Measurements from ENCODE around the gene CYTL1. TPM values are rescaled to one million over a fixed set of nuclear protein-coding genes. Genes with fewer than 3 reads are reported as not detected.

The CYTL1 gene
- total RNA-seq, 6 experiments from 2014 or later = 0.20 TPM; not detected in 5

DNA sequence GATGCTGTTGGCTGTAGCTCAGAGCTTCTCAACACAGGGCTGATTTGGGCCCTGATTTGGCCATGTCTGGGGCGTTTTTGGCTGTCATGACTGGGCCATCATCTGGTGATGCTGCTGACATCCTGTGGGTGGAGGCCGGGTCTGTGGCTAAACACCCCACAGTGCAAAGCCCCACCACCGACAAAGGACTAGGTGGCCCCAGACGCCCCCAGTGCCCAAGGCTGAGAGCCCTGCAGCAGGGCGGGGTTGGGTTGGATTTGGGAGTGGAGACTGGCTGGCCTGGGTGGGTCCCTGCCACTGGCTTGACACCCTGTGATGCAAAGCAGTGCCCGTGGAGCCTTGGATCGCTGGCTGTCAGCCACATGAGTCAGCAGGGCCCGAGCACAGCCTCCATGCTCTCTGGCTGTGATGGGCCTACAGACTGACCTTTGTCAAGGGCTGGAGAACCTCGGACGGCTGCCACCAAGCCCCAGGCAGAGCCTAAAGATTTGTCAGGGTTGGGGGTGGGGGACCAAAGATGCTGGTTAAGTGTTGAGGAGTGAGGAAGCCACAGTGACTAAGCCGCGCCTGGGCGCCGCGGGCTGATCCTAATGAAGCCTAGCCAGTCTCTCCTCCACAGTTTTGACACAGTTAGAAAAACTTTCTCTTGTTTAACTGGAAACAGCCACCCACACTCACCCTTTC is 28.3 kb downstream of the CYTL1 start:
- Histone ChIP-seq H3K27me3 (no peaks in the 10 kb centered on the region), H3K4me1 (no peaks in the 10 kb centered on the region), H3K9me3 (no peaks in the 10 kb centered on the region), H3K4me3 (no peak overlapping the region), H3K36me3 (no peaks in the 10 kb centered on the region), H3K27ac (no peak overlapping the region)
- peak; percentile 18 to 82 (median 44) for ATAC-seq
- TF ChIP-seq, protein P1, sequence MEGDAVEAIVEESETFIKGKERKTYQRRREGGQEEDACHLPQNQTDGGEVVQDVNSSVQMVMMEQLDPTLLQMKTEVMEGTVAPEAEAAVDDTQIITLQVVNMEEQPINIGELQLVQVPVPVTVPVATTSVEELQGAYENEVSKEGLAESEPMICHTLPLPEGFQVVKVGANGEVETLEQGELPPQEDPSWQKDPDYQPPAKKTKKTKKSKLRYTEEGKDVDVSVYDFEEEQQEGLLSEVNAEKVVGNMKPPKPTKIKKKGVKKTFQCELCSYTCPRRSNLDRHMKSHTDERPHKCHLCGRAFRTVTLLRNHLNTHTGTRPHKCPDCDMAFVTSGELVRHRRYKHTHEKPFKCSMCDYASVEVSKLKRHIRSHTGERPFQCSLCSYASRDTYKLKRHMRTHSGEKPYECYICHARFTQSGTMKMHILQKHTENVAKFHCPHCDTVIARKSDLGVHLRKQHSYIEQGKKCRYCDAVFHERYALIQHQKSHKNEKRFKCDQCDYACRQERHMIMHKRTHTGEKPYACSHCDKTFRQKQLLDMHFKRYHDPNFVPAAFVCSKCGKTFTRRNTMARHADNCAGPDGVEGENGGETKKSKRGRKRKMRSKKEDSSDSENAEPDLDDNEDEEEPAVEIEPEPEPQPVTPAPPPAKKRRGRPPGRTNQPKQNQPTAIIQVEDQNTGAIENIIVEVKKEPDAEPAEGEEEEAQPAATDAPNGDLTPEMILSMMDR (IDR thresholded peaks at IDR 0.05) = no peak
- TF ChIP-seq POLR2A (IDR thresholded peaks at IDR 0.05) = no peak
- 51% methylated on average over 3 of the region's 15 CpGs for WGBS (ENCODE audit: insufficient coverage, low coverage, low lambda C conversion rate, missing lambda C conversion rate)
- intact Hi-C loops (cut with DNase I) = no loop called here
- DNase-seq = peak in 1 of 3 donors; percentile 66

DNA sequence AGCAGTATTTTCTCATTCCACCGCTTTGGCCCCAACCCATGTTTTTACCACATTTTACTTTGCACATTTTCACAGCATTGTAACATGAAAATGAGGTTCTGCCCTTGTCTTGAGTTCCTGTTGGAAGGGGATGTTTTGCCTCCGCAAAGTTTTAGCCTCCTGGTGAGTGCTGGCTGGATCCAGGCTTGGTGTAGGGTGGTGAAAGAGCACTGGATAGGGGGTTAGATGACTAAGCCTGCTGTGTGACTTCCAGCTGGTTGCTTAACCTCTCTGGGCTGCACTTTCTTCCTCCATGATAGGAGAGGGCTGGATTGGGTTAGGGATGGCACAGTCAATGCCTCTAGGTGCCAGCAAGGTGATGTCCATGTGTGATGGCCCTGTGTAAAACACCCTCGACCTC is 28.9 kb downstream of the CYTL1 start:
- Histone ChIP-seq H3K4me1 (no peaks in the 10 kb centered on the region), H3K27ac (no peak overlapping the region), H3K27me3 (no peaks in the 10 kb centered on the region), H3K4me3 (no peak overlapping the region), H3K9me3 (no peaks in the 10 kb centered on the region), H3K36me3 (no peaks in the 10 kb centered on the region)
- DNase-seq = no peak
- no peak for TF ChIP-seq POLR2A (IDR thresholded peaks at IDR 0.05)
- TF ChIP-seq, protein P1 (IDR thresholded peaks at IDR 0.05) = no peak
- intact Hi-C loops (cut with DNase I) = no loop called here
- whole genome bisulfite sequencing (ENCODE audit: insufficient coverage, low coverage, low lambda C conversion rate, missing lambda C conversion rate) = 76% methylated on average over 3 of the region's 3 CpGs
- no peak for ATAC-seq

DNA sequence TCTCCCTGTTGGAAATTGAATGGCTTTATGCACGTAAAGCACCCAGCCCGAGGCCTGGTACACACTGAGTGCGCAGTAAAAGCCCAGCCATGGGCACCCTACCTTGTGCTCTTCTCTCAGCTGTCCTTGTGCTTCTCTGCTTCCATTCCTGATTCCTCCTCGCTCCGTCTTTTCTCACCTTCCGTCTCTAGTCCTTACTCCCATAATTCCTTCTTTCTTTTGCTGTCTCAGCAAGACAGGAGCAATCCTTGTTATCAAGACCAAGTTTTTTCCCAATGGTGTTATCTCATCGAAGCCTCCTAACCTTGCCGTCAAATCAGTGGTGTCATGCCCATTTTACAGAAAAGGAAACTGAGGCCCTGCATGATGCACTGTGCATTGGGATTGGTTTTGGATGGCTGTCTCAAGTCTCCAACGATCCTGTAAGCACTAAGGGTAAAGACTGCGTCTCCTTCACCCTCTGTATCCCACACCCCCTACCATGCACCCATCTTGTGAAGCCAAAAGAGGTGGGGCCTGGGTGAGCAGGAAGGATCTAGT is 30.1 kb downstream of the CYTL1 start:
- Histone ChIP-seq H3K36me3 (no peaks in the 10 kb centered on the region), H3K4me3 (no peak overlapping the region), H3K27ac (no peak overlapping the region), H3K27me3 (no peaks in the 10 kb centered on the region), H3K9me3 (no peaks in the 10 kb centered on the region), H3K4me1 (no peaks in the 10 kb centered on the region)
- WGBS (ENCODE audit: insufficient coverage, low coverage, low lambda C conversion rate, missing lambda C conversion rate) = 83% methylated on average over 7 of the region's 10 CpGs
- intact Hi-C loops (cut with DNase I) = no loop called here
- no peak for DNase-seq
- no peak for ATAC-seq
- no peak for TF ChIP-seq POLR2A (IDR thresholded peaks at IDR 0.05)
- TF ChIP-seq, protein P1 (IDR thresholded peaks at IDR 0.05) = no peak

DNA sequence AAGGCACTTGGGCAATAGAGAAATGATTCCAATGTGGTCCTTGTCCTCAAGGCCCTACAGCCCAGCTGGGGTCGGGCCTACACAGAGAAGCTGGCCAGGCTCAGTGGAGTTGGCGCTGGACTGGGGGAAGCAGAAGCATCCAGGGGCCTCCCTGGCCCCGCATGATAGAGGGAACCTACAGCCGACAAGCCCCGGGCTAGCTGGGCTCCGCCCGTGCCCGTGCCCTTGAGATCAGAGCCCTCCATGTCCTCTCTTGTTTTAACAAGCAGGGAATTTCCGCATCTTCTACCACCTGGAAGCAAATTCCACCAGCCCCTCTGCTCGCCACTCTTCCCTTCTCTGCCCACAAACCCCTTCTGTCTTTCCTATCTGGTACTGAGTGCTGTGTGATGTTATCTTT is 31.6 kb downstream of the CYTL1 start:
- DNase-seq = no peak
- Histone ChIP-seq H3K4me3 (no peak overlapping the region), H3K27ac (no peak overlapping the region), H3K4me1 (no peaks in the 10 kb centered on the region), H3K36me3 (no peaks in the 10 kb centered on the region), H3K9me3 (no peaks in the 10 kb centered on the region), H3K27me3 (no peaks in the 10 kb centered on the region)
- TF ChIP-seq, protein P1 (IDR thresholded peaks at IDR 0.05) = no peak
- TF ChIP-seq POLR2A (IDR thresholded peaks at IDR 0.05) = no peak
- intact Hi-C loops (cut with DNase I) = no loop called here
- ATAC-seq = no peak
- WGBS (ENCODE audit: insufficient coverage, low coverage, low lambda C conversion rate, missing lambda C conversion rate) = 77% methylated on average over 2 of the region's 10 CpGs

Measured in right lobe of liver (tissue), 6 donors.